WI38 (cell line): ENCODE data around the gene HLA-C.
"Not testable (repeated sequence)": the region's sequence is repeated elsewhere in the genome, so short reads cannot be mapped to it uniquely, and the experiment has no call there.

Source experiments
- H3K4me3 ChIP-seq: 2 replicates; pipeline ENCODE4 v1.5.1; 2011; ENCODE audit warnings: low read depth, mild to moderate bottlenecking, control low read depth, low read length
- TF ChIP-seq, protein P1 (sequence below): IDR thresholded peaks from 2 replicates; pipeline ENCODE4 v1.5.1; 2012; ENCODE audit warnings: low read depth, mild to moderate bottlenecking, control low read depth, low read length

Gene HLA-C

DNA sequence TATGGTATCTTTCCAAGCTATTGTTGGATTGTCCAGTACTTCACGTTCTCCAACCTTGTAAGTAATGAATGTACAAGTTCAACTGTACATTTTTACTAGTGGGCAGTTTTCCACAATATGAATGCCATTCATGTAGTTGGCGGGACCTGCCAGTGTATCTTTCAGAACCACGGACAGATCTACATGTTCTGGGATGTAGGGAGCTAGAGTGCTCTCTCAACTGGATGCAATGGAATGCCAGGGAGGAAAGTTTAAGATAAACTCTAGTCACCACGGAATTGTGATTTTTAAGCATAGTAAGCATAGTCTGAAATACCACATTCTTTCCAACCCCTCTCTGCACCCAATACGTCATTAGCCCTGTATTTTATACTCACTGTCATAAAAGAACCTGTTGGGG lies 21.5 kb upstream of the HLA-C start:
- H3K4me3 ChIP-seq, result no peak overlapping the region
- TF ChIP-seq, protein P1, sequence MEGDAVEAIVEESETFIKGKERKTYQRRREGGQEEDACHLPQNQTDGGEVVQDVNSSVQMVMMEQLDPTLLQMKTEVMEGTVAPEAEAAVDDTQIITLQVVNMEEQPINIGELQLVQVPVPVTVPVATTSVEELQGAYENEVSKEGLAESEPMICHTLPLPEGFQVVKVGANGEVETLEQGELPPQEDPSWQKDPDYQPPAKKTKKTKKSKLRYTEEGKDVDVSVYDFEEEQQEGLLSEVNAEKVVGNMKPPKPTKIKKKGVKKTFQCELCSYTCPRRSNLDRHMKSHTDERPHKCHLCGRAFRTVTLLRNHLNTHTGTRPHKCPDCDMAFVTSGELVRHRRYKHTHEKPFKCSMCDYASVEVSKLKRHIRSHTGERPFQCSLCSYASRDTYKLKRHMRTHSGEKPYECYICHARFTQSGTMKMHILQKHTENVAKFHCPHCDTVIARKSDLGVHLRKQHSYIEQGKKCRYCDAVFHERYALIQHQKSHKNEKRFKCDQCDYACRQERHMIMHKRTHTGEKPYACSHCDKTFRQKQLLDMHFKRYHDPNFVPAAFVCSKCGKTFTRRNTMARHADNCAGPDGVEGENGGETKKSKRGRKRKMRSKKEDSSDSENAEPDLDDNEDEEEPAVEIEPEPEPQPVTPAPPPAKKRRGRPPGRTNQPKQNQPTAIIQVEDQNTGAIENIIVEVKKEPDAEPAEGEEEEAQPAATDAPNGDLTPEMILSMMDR, result no peak

GRCh38 chr6:31289788-31290187 lies 17.9 kb upstream of the HLA-C start:
- H3K4me3 ChIP-seq, result no peak overlapping the region
- TF ChIP-seq, protein P1, result no peak

- TF ChIP-seq, protein P1, result no peak
- H3K4me3 ChIP-seq, result no peak overlapping the region
These were observed 15.7 kb upstream of the HLA-C start for GRCh38 chr6:31287619-31288018.

DNA sequence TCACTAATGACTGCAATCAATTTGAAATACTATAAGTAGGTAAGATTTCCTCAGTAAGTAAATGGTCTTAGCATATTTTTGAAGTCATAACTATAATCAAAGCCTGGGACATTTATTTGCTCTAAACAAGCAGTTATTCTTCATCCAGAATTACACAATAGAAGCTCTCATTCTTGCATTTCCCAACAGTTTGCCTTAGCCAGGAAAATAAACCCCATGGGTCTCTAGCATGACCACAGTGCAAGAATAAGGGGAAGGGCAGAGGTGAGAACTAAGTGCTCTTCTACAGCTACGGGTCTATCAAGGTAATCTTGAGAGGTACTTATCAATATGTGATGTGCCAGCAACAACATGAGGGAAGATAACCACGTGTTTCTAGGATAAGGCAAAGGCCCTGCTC lies 14.1 kb upstream of the HLA-C start:
- H3K4me3 ChIP-seq, result no peak overlapping the region
- TF ChIP-seq, protein P1, result no peak

- TF ChIP-seq, protein P1, result no peak
- no peak overlapping the region for H3K4me3 ChIP-seq
These were observed 13.6 kb upstream of the HLA-C start for GRCh38 chr6:31285486-31285885.

- H3K4me3 ChIP-seq, result not testable (repeated sequence)
These were observed 7.8 kb upstream of the HLA-C start for GRCh38 chr6:31279647-31280046.

DNA sequence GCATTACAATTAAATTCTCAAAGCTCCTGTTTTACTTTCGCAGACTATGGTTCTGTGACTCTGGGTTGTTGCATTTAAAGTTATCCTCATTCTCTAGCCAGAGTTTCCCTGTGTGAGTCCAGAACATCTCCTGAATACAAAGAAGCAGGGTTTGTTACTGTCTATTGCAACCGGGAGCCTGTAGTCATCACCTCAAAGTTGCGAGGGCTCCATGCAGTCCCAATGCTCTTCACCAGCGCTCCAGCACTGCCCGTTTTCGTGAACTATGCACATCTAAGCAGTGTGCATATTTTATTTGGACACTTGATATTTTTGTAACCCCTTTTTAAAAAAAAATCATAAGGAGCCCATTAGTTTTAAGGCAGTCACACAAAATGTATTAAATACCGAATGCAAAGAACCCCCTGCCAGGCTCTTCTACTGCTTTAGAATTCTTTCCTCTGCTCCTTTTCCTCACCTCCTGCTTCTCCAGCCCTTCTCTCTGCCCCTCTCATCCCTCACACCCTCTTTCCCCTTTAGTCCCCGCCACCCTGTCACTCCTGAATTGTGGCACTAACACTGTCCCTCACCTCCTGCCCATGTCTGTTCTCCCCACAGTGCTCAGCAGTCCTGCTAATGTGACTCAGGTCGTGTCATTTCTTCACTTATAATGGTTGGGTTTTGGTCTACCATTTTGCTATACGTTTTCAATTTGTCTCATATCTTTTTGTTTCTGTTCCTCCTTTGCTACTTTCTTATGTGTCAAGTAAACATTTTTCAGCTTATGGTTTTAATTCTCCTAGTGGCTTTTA lies 1.1 kb upstream of the HLA-C start:
- TF ChIP-seq, protein P1, result no peak
- H3K4me3 ChIP-seq, result no peak overlapping the region

DNA sequence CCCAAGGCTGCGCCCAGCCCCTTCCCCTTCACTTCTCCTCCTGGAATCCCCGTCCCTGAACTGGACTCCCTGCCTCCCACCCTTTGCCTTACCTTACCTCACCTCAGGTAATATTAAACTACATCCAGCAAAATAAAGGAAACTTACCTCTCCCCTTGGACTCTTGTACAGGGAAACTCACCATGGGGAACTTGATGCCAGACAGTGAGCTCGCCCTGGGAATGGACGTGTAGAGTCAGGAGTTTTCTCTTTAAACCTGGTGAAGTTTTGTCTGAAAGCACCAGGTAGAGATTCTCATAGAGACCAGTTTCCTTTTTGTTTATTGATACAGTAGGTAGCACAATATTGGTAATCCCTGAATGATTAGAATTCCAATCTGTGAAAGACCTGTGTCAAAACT lies 544 bp upstream of the HLA-C start:
- H3K4me3 ChIP-seq, result peak overlapping the region; percentile 89
- TF ChIP-seq, protein P1, result no peak
